Natural killer cell (primary cell): ENCODE measurements around the gene BSG. TPM values are rescaled to one million over a fixed set of nuclear protein-coding genes. Genes with fewer than 3 reads are reported as not detected.
A peak's percentile ranks its signal among the peaks of the same experiment; 100 is the strongest.

Source experiments
- ATAC-seq, 3 donors: fragments of 150-1000 bp in 2 of 3; fragments of 200-7000 bp in 1 of 3; cut with Tn5 transposase; 1 replicate in 1 of 3; 2 replicates in 2 of 3; pipeline ENCODE4 v1.10.0; 2021; ENCODE audit warnings: mild to moderate bottlenecking in 2 of 3, moderate library complexity in 2 of 3
- DNase-seq, 2 donors: peaks; one replicate each; pipeline versions ENCODE4 v3.0.0 to v3.0.0-alpha.2; 2013 to 2021; ENCODE audit warnings: mixed read lengths in 1 of 2
- H3K27ac ChIP-seq: one replicate; pipeline ENCODE4 v1.5.1; 2013; ENCODE audit warnings: mild to moderate bottlenecking, low read length
- H3K27me3 ChIP-seq: one replicate; pipeline ENCODE4 v1.6.1; 2013; ENCODE audit warnings: low read length; ENCODE audit not compliant: control insufficient read depth, insufficient read depth
- H3K36me3 ChIP-seq: one replicate; pipeline ENCODE4 v1.6.1; 2013; ENCODE audit warnings: low read length; ENCODE audit not compliant: control insufficient read depth, insufficient read depth
- H3K4me1 ChIP-seq: one replicate; pipeline ENCODE4 v1.6.1; 2013; ENCODE audit warnings: low read length; ENCODE audit not compliant: control insufficient read depth, insufficient read depth
- H3K4me3 ChIP-seq: one replicate; pipeline ENCODE4 v1.5.1; 2013; ENCODE audit warnings: low read length
- H3K9me3 ChIP-seq: one replicate; pipeline ENCODE4 v1.6.1; 2013; ENCODE audit warnings: low read length; ENCODE audit not compliant: control insufficient read depth, insufficient read depth
- H3K27ac Mint-ChIP-seq, 2 donors: one replicate each; pipeline ENCODE4 v1.8.0; 2022; ENCODE audit warnings: mild to moderate bottlenecking in 2 of 2, mixed read lengths in 2 of 2, moderate library complexity in 1 of 2
- H3K27me3 Mint-ChIP-seq, 2 donors: one replicate each; pipeline ENCODE4 v1.8.0; 2022; ENCODE audit warnings: low read depth in 2 of 2, mixed read lengths in 2 of 2
- H3K36me3 Mint-ChIP-seq: one replicate; pipeline ENCODE4 v1.8.0; 2022; ENCODE audit warnings: mixed read lengths
- H3K4me1 Mint-ChIP-seq, 2 donors: one replicate each; pipeline ENCODE4 v1.8.0; 2022; ENCODE audit warnings: mixed read lengths in 2 of 2
- H3K4me3 Mint-ChIP-seq: one replicate; pipeline ENCODE4 v1.8.0; 2022; ENCODE audit warnings: mild to moderate bottlenecking, moderate library complexity, mixed read lengths
- H3K9me3 Mint-ChIP-seq, 2 donors: one replicate each; pipeline ENCODE4 v1.8.0; 2022; ENCODE audit warnings: mixed read lengths in 2 of 2
- CTCF ChIP-seq: fragments of 200-600 bp; IDR thresholded peaks from one replicate; pipeline ENCODE4 v1.8.0; 2022; ENCODE audit warnings: antibody characterized with exemption
- WGBS: methylation state at CpG from one replicate; pipeline ENCODE4 v1.1.7; 2013; ENCODE audit warnings: missing lambda C conversion rate; ENCODE audit not compliant: insufficient coverage; 5-methylcytosine and 5-hydroxymethylcytosine counted together
- intact Hi-C: fragments of 100-400 bp; cut with micrococcal nuclease; formaldehyde crosslinking; loops from one replicate; pipeline ENCODE4 v1.14.2; 2022
- total RNA-seq, 4 donors: library from RNA; stranded (reverse); fragments of 120-200 nt in 1 of 4; gene quantifications; one replicate each; pipeline versions ENCODE4 v1.2.3 to v1.2.4, GENCODE V29; 2013 to 2022

BSG gene
- total RNA-seq, 3 donors from 2014 or later (not counting 1 experiment from before 2014, with no cell fraction given), result 229 to 248 (median 236) TPM

- DNase-seq (no peak), ATAC-seq (no peak)
- Histone ChIP-seq H3K4me1 (no peaks in the 10 kb centered on the region), H3K27me3 (no peaks in the 10 kb centered on the region), H3K9me3 (no peaks in the 10 kb centered on the region), H3K27ac (no peak overlapping the region), H3K36me3 (no peaks in the 10 kb centered on the region), H3K4me3 (no peak overlapping the region)
- Mint-ChIP-seq H3K36me3 (no peaks in the 10 kb centered on the region), H3K27me3 (no peaks in the 10 kb centered on the region), H3K4me3 (no peak overlapping the region), H3K9me3 (no peaks in the 10 kb centered on the region), H3K4me1 (peaks cover 0 to 9% of the 10 kb centered on the region in 2 donors), H3K27ac (peak overlapping the region in 1 of 2 donors; percentile 22)
- 83% methylated on average over 16 of the region's 18 CpGs for WGBS
- no peak for TF ChIP-seq CTCF
- intact Hi-C loops, result no loop called here
These were observed 47.4 kb upstream of the BSG start for GRCh38 chr19:525029-525428.

DNA sequence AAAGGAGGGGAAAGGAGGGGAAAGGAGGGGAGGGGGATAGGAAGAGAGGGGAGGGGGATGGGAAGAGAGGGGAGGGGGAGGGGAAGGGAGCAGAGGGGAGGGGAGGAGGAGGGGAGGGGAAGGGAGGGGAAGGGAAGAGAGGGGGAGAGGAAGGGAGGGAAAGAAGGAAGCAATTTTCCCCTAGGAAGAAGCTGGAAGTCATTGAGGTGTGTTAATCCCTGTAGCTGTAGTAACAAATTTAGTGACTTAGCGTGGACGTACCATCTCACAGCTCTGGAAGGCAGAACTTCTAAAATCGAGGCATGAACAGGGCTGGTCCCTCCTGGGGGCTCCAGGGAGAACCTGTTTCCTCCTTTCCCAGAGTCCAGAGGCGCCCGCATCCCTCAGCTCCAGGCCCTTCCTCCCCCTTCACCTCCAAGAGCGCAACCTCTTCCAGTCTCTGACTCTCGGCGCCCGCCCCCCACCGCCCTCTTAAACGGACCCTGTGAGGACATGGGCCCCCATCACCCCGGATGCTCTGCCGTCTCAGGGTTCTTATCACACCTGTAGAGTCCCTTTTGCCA is 46.5 kb upstream of the BSG start:
- Histone ChIP-seq H3K27me3 (no peaks in the 10 kb centered on the region), H3K27ac (no peak overlapping the region), H3K4me3 (no peak overlapping the region), H3K4me1 (peaks cover 8% of the 10 kb centered on the region), H3K9me3 (no peaks in the 10 kb centered on the region), H3K36me3 (no peaks in the 10 kb centered on the region)
- TF ChIP-seq CTCF, result no peak
- Mint-ChIP-seq H3K4me1 (peaks cover 0 to 6% of the 10 kb centered on the region in 2 donors), H3K4me3 (no peak overlapping the region), H3K27ac (no peak overlapping the region), H3K9me3 (no peaks in the 10 kb centered on the region), H3K27me3 (no peaks in the 10 kb centered on the region), H3K36me3 (no peaks in the 10 kb centered on the region)
- no peak for ATAC-seq
- WGBS, result 81% methylated on average over 13 of the region's 13 CpGs
- DNase-seq, result no peak
- intact Hi-C loops, result no loop called here

GRCh38 chr19:530134-531008 is 42.0 kb upstream of the BSG start:
- Mint-ChIP-seq H3K27me3 (no peaks in the 10 kb centered on the region), H3K9me3 (no peaks in the 10 kb centered on the region), H3K4me3 (peak overlapping the region; percentile 83), H3K27ac (peak overlapping the region; percentile 54 to 69), H3K36me3 (no peaks in the 10 kb centered on the region), H3K4me1 (peaks cover 12 to 20% of the 10 kb centered on the region in 2 donors)
- H3K4me3 ChIP-seq, result peak overlapping the region; percentile 78
- H3K27ac ChIP-seq, result peak overlapping the region; percentile 79
- 72% methylated on average over 38 of the region's 38 CpGs for WGBS
- intact Hi-C loops, result loop anchor here (5.0 kb wide), 1 partner anchor 42 kb away; the partner anchor contains the start of gene BSG
- no peaks in the 10 kb centered on the region for H3K27me3 ChIP-seq
- DNase-seq, result no peak
- peaks cover 35% of the 10 kb centered on the region for H3K4me1 ChIP-seq
- no peaks in the 10 kb centered on the region for H3K36me3 ChIP-seq
- TF ChIP-seq CTCF, result no peak
- H3K9me3 ChIP-seq, result no peaks in the 10 kb centered on the region
- no peak for ATAC-seq
